Activated CD8-positive, alpha-beta memory T cell treated with anti-CD3 and anti-CD28 coated beads for 4 hours (primary cell): ENCODE measurements around the gene SULT6B1.

Experiments used
- DNase-seq, 2 donors: peaks; one replicate each; pipeline ENCODE4 v3.0.0-alpha.2; 2020; ENCODE audit warnings: low read depth in 2 of 2

SULT6B1 gene

DNA sequence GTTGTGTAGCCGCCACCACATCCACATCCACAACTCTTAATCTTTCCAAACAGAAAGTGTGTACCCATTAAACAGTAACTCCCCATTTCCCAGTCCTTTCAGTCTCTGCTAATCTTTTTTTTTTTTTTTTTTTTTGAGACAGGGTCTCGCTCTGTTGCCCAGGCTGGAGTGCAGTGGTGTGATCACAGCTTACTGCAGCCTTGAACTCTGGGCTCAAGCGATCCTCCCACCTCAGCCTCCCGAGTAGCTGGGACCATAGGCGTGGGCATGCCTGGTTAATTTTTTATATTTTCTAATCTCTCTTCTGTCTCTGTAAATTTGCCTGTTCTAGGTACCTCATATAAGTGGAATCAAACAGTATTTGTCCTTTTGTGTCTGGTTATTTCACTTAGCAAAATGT is 35.2 kb downstream of the SULT6B1 start:
- DNase-seq: no peak

DNA sequence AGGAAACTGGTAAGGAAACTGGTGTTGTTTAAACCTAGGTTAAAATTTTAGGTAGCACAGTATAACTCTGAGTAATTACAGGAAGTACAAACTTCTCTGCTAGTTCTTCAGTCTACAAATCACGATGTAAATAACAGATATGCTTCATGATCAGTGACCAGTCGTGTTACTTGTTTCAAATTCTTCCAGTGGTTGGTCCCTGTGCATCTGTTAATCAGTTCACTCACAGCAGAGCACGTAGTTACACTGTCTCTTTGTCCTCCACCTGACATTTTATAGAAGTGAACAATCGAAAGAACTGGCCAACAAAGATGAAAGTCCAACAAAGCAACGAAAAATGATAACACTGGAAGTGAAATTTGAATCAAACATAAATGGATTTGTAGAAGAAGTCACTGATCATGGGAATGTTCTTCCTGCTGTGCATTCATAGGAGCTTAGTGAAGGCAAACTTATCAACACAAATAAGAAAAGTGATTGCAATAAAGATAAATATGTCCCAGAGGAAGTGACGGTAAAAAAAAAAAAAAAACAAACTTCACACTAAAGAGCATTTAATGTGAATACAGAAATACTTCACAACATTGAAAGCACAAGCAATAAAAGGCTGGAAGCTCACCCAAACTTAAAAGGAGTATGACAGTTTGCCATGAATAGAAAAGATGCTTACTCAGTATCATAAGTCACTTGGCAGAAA is 38.7 kb downstream of the SULT6B1 start:
- no peak for DNase-seq

DNA sequence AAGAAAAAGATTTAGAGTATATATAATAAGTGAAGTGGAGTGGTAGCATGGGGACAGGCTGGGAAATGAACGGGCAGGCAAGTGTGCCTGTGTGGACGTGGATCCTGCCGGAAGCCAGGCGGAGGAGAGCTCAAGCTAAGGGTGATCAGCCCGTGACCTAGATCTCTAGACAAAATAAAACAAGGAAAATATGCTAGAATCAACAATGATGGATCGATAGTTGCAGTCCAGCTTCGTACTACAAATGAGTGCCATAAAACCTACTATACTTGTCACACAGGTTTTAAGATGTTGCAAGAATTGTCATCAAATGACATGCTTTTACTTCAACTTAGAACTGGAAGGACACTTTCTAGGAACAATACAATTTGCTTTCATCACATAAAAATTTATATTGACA is 40.1 kb downstream of the SULT6B1 start:
- no peak for DNase-seq

DNA sequence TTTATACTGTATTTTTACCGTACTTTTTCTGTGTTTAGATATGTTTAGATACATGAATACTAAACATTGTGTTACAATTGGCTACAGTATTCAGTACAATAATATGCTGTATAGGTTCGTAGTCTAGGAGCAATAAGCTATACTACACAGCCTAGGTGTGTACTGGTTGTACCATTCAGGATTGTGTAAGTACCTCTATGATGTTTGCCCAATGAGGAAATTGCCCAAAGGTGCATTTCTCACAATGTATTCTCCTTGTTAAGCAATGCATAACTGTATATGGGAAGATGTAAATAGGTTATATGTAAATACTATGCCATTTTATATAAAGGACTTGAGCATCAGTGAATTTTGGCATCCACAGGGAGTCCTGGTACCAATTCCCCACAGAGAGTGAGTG is 42.4 kb downstream of the SULT6B1 start:
- DNase-seq: no peak

DNA sequence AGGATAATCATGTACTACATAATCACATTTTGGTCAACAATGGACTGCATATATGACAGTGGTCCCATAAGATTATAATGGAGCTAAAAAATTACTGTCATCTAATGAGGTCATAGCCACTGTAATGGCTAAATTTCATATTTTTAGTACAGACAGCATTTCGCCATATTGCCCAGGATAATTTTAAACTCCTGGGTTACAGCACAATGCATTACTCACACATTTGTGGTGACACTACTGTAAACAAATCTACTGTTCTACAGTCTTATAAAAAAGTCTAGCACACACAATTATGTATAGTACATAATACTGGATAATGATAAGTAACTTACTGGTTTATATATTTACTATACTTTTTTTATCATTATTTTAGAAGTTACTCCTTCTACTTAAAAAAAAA is 44.5 kb downstream of the SULT6B1 start:
- no peak for DNase-seq

DNA sequence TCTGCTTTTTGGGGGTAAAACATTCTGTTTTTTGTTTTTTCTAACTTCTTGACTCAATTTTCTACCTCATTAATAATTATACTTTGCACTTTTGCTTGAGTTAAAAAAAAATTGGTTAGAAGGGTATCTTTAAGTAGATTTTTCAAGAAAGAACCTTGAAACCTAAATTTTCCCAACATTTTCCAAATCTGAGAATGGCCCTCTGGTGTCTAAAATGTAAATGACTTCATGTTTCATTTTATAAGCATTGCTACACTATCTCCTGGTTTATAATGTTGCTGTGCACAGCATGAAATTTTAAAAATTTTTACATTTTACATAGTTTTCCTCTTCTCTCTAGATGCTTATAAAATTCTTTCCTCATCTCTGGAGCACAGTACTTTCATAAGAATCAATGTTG is 45.9 kb downstream of the SULT6B1 start:
- DNase-seq: no peak

DNA sequence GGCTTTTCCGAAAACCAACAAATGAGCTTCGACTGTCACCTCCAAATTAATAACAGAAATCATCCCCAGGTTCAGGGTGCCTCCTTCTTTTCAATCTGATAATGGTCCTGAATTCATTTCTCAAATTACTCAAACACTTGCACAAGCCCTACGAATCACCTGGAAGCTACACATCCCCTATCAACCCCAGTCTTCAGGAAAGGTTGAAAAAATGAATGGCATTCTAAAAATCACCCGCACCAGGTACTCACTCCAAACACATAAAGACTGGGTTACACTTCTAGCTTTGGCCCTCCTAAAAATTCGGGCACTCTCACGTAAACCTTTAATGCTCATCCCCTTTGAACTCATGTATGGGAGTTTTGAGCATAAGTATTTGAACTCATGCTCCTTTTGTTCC is 55.6 kb downstream of the SULT6B1 start:
- no peak for DNase-seq

DNA sequence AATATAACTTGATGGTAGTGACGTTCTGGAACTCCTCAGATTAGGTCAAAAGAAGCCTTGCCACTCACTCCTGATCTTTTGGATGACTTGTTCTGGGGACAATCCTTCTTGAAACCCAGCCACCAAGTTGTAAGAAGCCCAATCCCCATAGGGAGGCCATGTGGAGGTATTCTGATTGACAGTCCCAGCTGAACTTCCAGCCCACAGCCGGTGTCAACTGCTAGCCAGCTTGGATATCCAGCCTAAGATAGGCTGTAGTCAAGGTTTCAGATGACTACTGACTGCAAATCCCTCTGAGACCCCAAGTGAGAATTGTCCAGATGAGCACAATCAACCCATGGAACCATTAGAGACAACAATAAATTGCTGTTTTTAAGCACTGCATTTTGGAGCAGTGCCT is 63.1 kb downstream of the SULT6B1 start:
- DNase-seq: no peak

DNA sequence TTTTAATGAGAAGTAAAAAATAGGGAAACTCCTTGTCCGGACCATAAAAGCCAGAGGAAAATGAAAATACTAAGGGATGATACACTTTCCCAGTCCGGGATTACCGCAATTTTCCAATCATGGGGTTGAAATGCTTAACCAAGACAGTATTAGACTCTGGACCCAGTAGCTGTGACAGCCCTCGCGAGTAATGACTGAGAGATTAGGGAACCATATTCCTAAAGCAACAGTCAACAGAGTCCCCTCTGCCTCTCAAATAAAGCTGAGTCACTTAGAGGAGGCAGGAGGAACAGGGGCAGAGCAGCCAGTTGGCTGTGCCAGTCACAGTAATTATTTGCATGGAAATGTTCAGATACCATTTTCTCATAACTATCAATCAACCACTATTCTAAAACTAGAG is 69.3 kb downstream of the SULT6B1 start:
- no peak for DNase-seq
